HepG2 (cell line): ENCODE measurements around the gene MAP3K4. TPM values are rescaled to one million over a fixed set of nuclear protein-coding genes. Genes with fewer than 3 reads are reported as not detected.
A peak's percentile ranks its signal among the peaks of the same experiment; 100 is the strongest.

Source experiments
- ATAC-seq: fragments of 200-7000 bp; cut with Tn5 transposase; 3 replicates; pipeline ENCODE4 v1.9.1; 2020; ENCODE audit warnings: mild to moderate bottlenecking, moderate library complexity
- BruUV-seq: library from RNA; stranded (reverse); fragments of 400-500 nt; replicated peaks from 2 replicates; lab custom pipeline; 2021; lab: Mats Ljungman, UMichigan
- CTCF ChIA-PET: fragments of 300-600 bp; formaldehyde crosslinking; extraction: SDS; loops from one replicate; lab custom pipeline; 2021; ENCODE audit warnings: low total read pairs, inconsistent platforms, low intra/inter-chr PET ratio; lab: Yijun Ruan, JAX
- POLR2A ChIA-PET: fragments of 350-600 bp; sonication (Branson Sonifier 250); formaldehyde crosslinking; loops from one replicate; lab custom pipeline; 2020; ENCODE audit warnings: antibody characterized with exemption, inconsistent platforms; lab: Yijun Ruan, JAX
- DNase-seq: peaks from one replicate; pipeline ENCODE4 v3.0.0-alpha.2; 2015; ENCODE audit warnings: low spot score
- FAIRE-seq: peaks from 3 replicates; lab custom pipeline; 2011; peaks lifted over from hg19 to GRCh38; lab: Jason Lieb, UNC
- H2AFZ ChIP-seq: one replicate; pipeline ENCODE4 v1.6.1; 2011; ENCODE audit warnings: low read length, inconsistent platforms
- H3K27ac ChIP-seq: fragments of 300-600 bp; 3 replicates; pipeline ENCODE4 v1.8.0; 2011; ENCODE audit warnings: mixed run types, mild to moderate bottlenecking, mixed read lengths, low read length, inconsistent platforms; ENCODE audit not compliant: insufficient read depth; ENCODE audit errors: extremely low read length
- H3K27me3 ChIP-seq, 2 experiments: fragments of 200-600 bp in 1 of 2; 2 replicates in 1 of 2; 3 replicates in 1 of 2; pipeline versions ENCODE4 v1.6.0 to v1.8.0; 2011; ENCODE audit warnings: low read length in 2 of 2, mild to moderate bottlenecking in 2 of 2, moderate library complexity in 2 of 2, inconsistent platforms in 1 of 2; ENCODE audit not compliant: insufficient read depth in 2 of 2, control insufficient read depth in 1 of 2
- H3K36me3 ChIP-seq, 2 experiments: fragments of 200-600 bp in 1 of 2; replicated peaks in 1 of 2; 2 replicates in 1 of 2; 3 replicates in 1 of 2; pipeline versions ENCODE4 v1.5.1 to v1.8.0; 2011; ENCODE audit warnings: low read length in 2 of 2, inconsistent platforms in 1 of 2; ENCODE audit not compliant: insufficient read depth in 2 of 2, control insufficient read depth in 1 of 2
- H3K4me1 ChIP-seq: 2 replicates; pipeline ENCODE4 v1.5.1; 2012; ENCODE audit warnings: low read length, inconsistent platforms; ENCODE audit not compliant: insufficient read depth
- H3K4me2 ChIP-seq: 2 replicates; pipeline ENCODE4 v1.6.0; 2011; ENCODE audit warnings: low read depth, low read length, inconsistent platforms
- H3K4me3 ChIP-seq, 3 experiments: fragments of 200-600 bp in 1 of 3; sonication (generic), shearing (Covaris generic) in 1 of 3; replicated peaks in 1 of 3; 2 replicates each; pipeline ENCODE4 v1.5.1; 2011 to 2016; ENCODE audit warnings: low read length in 3 of 3, inconsistent platforms in 2 of 3, low read depth in 2 of 3, mild to moderate bottlenecking in 2 of 3, control low read depth in 1 of 3, mixed read lengths in 1 of 3; ENCODE audit not compliant: insufficient read depth in 1 of 3
- H3K79me2 ChIP-seq: one replicate; pipeline ENCODE4 v1.6.1; 2011; ENCODE audit warnings: low read length, inconsistent platforms; ENCODE audit not compliant: insufficient read depth
- H3K9ac ChIP-seq: 2 replicates; pipeline ENCODE4 v1.6.0; 2011; ENCODE audit warnings: mild to moderate bottlenecking, low read depth, low read length, inconsistent platforms; ENCODE audit not compliant: insufficient read depth
- H3K9me3 ChIP-seq: 2 replicates; pipeline ENCODE4 v1.5.1; 2012; ENCODE audit warnings: mild to moderate bottlenecking, low read length
- H4K20me1 ChIP-seq: 2 replicates; pipeline ENCODE4 v1.6.0; 2011; ENCODE audit warnings: inconsistent platforms, mild to moderate bottlenecking, low read length, moderate library complexity; ENCODE audit not compliant: insufficient read depth
- DMAP1 ChIP-seq: IDR thresholded peaks from 2 replicates; pipeline ENCODE4 v1.6.1; 2016
- ELF4 ChIP-seq: sonication (generic); formaldehyde crosslinking; IDR thresholded peaks from 2 replicates; pipeline ENCODE4 v1.5.0; 2020; ENCODE audit warnings: missing genetic modification reagents, mild to moderate bottlenecking, moderate library complexity, borderline replicate concordance
- GABPA ChIP-seq, 2 experiments: IDR thresholded peaks; 2 replicates each; pipeline ENCODE4 v1.6.1; 2011 to 2016; ENCODE audit warnings: low read depth in 2 of 2, low read length in 1 of 2, missing biosample characterization in 1 of 2, missing genetic modification characterization in 1 of 2
- ZNF260 ChIP-seq: sonication (generic); formaldehyde crosslinking; IDR thresholded peaks from 2 replicates; pipeline ENCODE4 v1.4.0; 2020; ENCODE audit warnings: missing genetic modification reagents, low read depth, mild to moderate bottlenecking, borderline replicate concordance
- ZNF274 ChIP-seq: sonication (generic); formaldehyde crosslinking; IDR thresholded peaks from 2 replicates; pipeline ENCODE4 v1.5.1; 2020; ENCODE audit warnings: mild to moderate bottlenecking, missing genetic modification reagents
- ZNF333 ChIP-seq: sonication (generic); formaldehyde crosslinking; IDR thresholded peaks from 2 replicates; pipeline ENCODE4 v1.4.0; 2020; ENCODE audit warnings: mild to moderate bottlenecking, missing genetic modification reagents, borderline replicate concordance
- WGBS: methylation state at CpG from one replicate; pipeline ENCODE4 v1.1.6; 2017; ENCODE audit warnings: low lambda C conversion rate; 5-methylcytosine and 5-hydroxymethylcytosine counted together
- in situ Hi-C: cut with HindIII; loops from 2 replicates; pipeline ENCODE4 v1.10.0; 2017; ENCODE audit warnings: low pct_unique_long_range_greater_than_20kb; ENCODE audit not compliant: extremely low pct_ligation_motif_present
- intact Hi-C: fragments of 100-400 bp; cut with micrococcal nuclease; formaldehyde crosslinking; loops from one replicate; pipeline ENCODE4 v1.10.0; 2022; ENCODE audit not compliant: unreplicated experiment
- polyA plus RNA-seq, 8 experiments: library from polyadenylated mRNA; depleted of rRNA in 3 of 8; stranded (reverse) in 7 of 8; unstranded in 1 of 8; fragments of >200 nt; fragmentation: Illumina TruSeq in 4 of 8; extraction: Trizol in 4 of 8; gene quantifications; 2 replicates each; pipeline versions ENCODE4 v1.2.1 to v1.2.3, GENCODE V29; 2011 to 2016; ENCODE audit warnings: low read depth in 4 of 8, missing spikeins in 1 of 8, mixed read lengths in 1 of 8; ENCODE audit not compliant: insufficient read depth in 1 of 8
- total RNA-seq, 5 experiments: library from RNA; depleted of rRNA; stranded (reverse); fragments of >200 nt; fragmentation: Illumina TruSeq; extraction: Trizol; gene quantifications; 2 replicates each; pipeline ENCODE4 v1.2.3, GENCODE V29; 2016; ENCODE audit warnings: low read depth in 1 of 5
- TF ChIP-seq, protein P1 (sequence below): sonication (generic); formaldehyde crosslinking; IDR thresholded peaks from 2 replicates; pipeline ENCODE4 v1.8.1; 2023; ENCODE audit warnings: missing genetic modification reagents, mild to moderate bottlenecking, borderline replicate concordance
- TF ChIP-seq, protein P2 (sequence below): sonication (generic); formaldehyde crosslinking; IDR thresholded peaks from 2 replicates; pipeline ENCODE4 v1.4.0; 2020; ENCODE audit warnings: mild to moderate bottlenecking, missing genetic modification reagents
- TF ChIP-seq, protein P3 (sequence below): sonication (generic); formaldehyde crosslinking; IDR thresholded peaks from 2 replicates; pipeline ENCODE4 v1.4.0; 2020; ENCODE audit warnings: mild to moderate bottlenecking, missing genetic modification reagents
- TF ChIP-seq, protein P4 (sequence below): sonication (generic); formaldehyde crosslinking; IDR thresholded peaks from 2 replicates; pipeline ENCODE4 v1.4.0; 2020; ENCODE audit warnings: missing genetic modification reagents
- TF ChIP-seq, protein P5 (sequence below): sonication (generic); formaldehyde crosslinking; IDR thresholded peaks from 2 replicates; pipeline ENCODE4 v1.5.0; 2020; ENCODE audit warnings: mild to moderate bottlenecking, missing genetic modification reagents

MAP3K4 gene
- total and polyA plus RNA-seq, 2 of the 13 experiments (the other 11 are each of a cell fraction or from before 2014, with no cell fraction given), result 12.9 to 33.6 TPM

DNA sequence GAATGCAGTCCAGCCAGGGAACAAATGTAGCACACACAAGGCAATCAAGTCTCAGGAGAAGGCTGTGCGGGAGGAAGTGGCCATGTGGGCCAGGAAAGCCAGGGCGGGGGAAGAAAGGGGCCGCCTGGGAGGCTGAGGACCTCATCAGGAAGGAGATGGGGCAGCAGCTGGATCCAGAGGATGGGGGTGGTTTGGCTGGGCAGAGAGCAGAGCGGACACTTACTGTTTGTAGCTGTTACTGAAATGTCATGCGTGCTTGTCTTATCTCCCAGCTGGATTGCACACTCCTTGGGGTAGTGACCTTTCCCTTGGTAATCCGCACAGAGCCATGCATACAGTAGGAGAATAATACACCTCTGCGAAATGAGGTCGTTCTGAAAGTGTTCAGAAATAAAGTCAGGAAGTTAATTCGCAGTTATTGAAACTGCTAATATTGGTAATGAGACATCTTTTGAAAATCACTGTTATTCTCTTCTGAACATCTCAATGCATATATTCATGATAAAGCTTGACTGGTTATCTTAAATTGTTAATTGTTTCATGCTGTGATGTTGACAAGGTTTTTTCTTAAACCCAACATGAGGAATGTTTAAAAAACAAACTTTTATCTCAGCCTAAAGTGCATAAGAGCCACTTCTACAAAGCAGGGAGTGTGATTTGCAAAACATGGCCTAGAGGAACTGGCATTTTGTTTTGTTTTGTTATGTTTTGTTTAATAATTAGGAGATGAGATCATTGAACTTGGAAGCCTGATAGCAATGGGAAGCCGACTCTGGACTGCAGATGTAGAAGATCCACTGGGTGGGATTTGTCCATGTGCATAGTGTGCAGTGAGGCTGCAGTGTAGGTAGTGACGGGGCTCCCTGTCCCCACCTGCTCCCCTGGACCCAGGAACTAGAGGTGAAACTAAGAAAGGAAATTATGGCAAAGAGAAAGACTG is 18.0 kb upstream of the MAP3K4 start:
- CTCF ChIA-PET, result no interaction called here
- WGBS, result 27% methylated on average over 11 of the region's 11 CpGs
- Histone ChIP-seq H3K4me1 (no peaks in the 10 kb centered on the region), H3K9ac (no peak overlapping the region), H3K27me3 (peaks cover 0 to 6% of the 10 kb centered on the region in 2 experiments; a peak in 3 of 5 replicates), H3K27ac (no peak overlapping the region), H4K20me1 (no peaks in the 10 kb centered on the region), H3K4me2 (no peak overlapping the region), H3K79me2 (no peaks in the 10 kb centered on the region), H3K9me3 (no peaks in the 10 kb centered on the region), H3K4me3 (no peak overlapping the region), H3K36me3 (no peaks in the 10 kb centered on the region), H2AFZ (no peak overlapping the region)
- in situ Hi-C loops, result no loop called here
- ATAC-seq, result peak; percentile 49
- BruUV-seq, result no TSS peak
- DNase-seq, result no peak
- POLR2A ChIA-PET, result no interaction called here
- no peak for FAIRE-seq
- intact Hi-C loops, result no loop called here
- TF ChIP-seq, protein P1, sequence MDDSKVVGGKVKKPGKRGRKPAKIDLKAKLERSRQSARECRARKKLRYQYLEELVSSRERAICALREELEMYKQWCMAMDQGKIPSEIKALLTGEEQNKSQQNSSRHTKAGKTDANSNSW (CRISPR knock-in tag), result no peak
- TF ChIP-seq GABPA (IDR thresholded peaks at IDR 0.05; ENCODE audit: low read depth, low read length) (no peak), GABPA (CRISPR knock-in tag; IDR thresholded peaks at IDR 0.05; ENCODE audit: low read depth) (no peak), ZNF333 (CRISPR knock-in tag) (no peak), ELF4 (CRISPR knock-in tag) (no peak), DMAP1 (CRISPR knock-in tag) (no peak), ZNF274 (no peak), ZNF260 (CRISPR knock-in tag) (no peak)
- TF ChIP-seq, protein P2, sequence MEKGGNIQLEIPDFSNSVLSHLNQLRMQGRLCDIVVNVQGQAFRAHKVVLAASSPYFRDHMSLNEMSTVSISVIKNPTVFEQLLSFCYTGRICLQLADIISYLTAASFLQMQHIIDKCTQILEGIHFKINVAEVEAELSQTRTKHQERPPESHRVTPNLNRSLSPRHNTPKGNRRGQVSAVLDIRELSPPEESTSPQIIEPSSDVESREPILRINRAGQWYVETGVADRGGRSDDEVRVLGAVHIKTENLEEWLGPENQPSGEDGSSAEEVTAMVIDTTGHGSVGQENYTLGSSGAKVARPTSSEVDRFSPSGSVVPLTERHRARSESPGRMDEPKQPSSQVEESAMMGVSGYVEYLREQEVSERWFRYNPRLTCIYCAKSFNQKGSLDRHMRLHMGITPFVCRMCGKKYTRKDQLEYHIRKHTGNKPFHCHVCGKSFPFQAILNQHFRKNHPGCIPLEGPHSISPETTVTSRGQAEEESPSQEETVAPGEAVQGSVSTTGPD (CRISPR knock-in tag), result no peak
- TF ChIP-seq, protein P3, sequence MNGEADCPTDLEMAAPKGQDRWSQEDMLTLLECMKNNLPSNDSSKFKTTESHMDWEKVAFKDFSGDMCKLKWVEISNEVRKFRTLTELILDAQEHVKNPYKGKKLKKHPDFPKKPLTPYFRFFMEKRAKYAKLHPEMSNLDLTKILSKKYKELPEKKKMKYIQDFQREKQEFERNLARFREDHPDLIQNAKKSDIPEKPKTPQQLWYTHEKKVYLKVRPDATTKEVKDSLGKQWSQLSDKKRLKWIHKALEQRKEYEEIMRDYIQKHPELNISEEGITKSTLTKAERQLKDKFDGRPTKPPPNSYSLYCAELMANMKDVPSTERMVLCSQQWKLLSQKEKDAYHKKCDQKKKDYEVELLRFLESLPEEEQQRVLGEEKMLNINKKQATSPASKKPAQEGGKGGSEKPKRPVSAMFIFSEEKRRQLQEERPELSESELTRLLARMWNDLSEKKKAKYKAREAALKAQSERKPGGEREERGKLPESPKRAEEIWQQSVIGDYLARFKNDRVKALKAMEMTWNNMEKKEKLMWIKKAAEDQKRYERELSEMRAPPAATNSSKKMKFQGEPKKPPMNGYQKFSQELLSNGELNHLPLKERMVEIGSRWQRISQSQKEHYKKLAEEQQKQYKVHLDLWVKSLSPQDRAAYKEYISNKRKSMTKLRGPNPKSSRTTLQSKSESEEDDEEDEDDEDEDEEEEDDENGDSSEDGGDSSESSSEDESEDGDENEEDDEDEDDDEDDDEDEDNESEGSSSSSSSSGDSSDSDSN (CRISPR knock-in tag), result no peak
- TF ChIP-seq, protein P4, sequence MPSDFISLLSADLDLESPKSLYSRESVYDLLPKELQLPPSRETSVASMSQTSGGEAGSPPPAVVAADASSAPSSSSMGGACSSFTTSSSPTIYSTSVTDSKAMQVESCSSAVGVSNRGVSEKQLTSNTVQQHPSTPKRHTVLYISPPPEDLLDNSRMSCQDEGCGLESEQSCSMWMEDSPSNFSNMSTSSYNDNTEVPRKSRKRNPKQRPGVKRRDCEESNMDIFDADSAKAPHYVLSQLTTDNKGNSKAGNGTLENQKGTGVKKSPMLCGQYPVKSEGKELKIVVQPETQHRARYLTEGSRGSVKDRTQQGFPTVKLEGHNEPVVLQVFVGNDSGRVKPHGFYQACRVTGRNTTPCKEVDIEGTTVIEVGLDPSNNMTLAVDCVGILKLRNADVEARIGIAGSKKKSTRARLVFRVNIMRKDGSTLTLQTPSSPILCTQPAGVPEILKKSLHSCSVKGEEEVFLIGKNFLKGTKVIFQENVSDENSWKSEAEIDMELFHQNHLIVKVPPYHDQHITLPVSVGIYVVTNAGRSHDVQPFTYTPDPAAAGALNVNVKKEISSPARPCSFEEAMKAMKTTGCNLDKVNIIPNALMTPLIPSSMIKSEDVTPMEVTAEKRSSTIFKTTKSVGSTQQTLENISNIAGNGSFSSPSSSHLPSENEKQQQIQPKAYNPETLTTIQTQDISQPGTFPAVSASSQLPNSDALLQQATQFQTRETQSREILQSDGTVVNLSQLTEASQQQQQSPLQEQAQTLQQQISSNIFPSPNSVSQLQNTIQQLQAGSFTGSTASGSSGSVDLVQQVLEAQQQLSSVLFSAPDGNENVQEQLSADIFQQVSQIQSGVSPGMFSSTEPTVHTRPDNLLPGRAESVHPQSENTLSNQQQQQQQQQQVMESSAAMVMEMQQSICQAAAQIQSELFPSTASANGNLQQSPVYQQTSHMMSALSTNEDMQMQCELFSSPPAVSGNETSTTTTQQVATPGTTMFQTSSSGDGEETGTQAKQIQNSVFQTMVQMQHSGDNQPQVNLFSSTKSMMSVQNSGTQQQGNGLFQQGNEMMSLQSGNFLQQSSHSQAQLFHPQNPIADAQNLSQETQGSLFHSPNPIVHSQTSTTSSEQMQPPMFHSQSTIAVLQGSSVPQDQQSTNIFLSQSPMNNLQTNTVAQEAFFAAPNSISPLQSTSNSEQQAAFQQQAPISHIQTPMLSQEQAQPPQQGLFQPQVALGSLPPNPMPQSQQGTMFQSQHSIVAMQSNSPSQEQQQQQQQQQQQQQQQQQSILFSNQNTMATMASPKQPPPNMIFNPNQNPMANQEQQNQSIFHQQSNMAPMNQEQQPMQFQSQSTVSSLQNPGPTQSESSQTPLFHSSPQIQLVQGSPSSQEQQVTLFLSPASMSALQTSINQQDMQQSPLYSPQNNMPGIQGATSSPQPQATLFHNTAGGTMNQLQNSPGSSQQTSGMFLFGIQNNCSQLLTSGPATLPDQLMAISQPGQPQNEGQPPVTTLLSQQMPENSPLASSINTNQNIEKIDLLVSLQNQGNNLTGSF (CRISPR knock-in tag), result no peak
- TF ChIP-seq, protein P5, sequence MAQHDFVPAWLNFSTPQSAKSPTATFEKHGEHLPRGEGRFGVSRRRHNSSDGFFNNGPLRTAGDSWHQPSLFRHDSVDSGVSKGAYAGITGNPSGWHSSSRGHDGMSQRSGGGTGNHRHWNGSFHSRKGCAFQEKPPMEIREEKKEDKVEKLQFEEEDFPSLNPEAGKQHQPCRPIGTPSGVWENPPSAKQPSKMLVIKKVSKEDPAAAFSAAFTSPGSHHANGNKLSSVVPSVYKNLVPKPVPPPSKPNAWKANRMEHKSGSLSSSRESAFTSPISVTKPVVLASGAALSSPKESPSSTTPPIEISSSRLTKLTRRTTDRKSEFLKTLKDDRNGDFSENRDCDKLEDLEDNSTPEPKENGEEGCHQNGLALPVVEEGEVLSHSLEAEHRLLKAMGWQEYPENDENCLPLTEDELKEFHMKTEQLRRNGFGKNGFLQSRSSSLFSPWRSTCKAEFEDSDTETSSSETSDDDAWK (CRISPR knock-in tag), result no peak
